ENCODE measurements around the gene NHSL1.

NHSL1 gene

DNA sequence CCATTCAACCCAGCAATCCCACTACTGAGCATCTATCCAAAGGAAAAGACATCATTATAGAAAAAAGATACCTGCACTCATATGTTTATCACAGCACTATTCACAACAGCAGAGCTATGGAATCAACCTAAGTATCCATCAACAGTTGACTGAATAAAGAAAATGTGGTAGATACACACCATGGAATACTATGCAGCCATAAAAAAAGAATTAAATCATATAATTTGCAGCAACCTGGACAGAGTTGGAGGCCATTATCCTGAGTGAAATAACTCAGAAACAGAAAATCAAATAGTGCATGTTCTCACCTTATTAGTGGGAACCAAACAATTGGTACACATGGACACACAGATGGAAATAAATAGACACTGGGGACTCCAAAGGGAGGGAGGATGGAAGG lies 23.2 kb downstream of the NHSL1 start:
- H3K4me1 Mint-ChIP-seq: no peaks in the 10 kb centered on the region
- no peak overlapping the region for H3K4me3 Mint-ChIP-seq
- H3K36me3 Mint-ChIP-seq (ENCODE audit: low read depth): peaks cover 10% of the 10 kb centered on the region
- no peak overlapping the region for H3K27ac Mint-ChIP-seq
- no peaks in the 10 kb centered on the region for H3K27me3 Mint-ChIP-seq (ENCODE audit: low read depth, poor library complexity)
- TF ChIP-seq, protein P1, sequence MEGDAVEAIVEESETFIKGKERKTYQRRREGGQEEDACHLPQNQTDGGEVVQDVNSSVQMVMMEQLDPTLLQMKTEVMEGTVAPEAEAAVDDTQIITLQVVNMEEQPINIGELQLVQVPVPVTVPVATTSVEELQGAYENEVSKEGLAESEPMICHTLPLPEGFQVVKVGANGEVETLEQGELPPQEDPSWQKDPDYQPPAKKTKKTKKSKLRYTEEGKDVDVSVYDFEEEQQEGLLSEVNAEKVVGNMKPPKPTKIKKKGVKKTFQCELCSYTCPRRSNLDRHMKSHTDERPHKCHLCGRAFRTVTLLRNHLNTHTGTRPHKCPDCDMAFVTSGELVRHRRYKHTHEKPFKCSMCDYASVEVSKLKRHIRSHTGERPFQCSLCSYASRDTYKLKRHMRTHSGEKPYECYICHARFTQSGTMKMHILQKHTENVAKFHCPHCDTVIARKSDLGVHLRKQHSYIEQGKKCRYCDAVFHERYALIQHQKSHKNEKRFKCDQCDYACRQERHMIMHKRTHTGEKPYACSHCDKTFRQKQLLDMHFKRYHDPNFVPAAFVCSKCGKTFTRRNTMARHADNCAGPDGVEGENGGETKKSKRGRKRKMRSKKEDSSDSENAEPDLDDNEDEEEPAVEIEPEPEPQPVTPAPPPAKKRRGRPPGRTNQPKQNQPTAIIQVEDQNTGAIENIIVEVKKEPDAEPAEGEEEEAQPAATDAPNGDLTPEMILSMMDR (IDR thresholded peaks at IDR 0.05): no peak
- H3K9me3 Mint-ChIP-seq: no peaks in the 10 kb centered on the region
- no peak for DNase-seq

DNA sequence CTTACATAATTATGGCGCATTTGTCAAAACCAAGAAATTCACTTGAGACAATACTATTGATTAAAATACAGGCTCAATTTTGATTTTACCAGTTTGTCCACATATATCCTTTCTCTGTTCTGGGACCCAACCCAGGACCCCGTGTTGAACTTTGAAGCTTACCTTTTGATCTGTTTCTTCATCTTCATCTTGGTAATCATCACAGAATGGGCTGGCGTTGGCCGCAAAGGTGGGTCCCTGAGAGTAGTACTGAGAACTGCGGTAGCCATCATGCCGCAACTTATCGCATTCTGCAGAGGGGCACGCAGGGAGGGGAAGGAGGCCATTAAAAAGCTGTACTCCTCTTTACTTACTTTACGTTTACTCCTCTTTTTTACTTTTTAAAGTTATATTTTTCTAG lies 26.1 kb downstream of the NHSL1 start:
- H3K27ac Mint-ChIP-seq: no peak overlapping the region
- no peaks in the 10 kb centered on the region for H3K4me1 Mint-ChIP-seq
- H3K36me3 Mint-ChIP-seq (ENCODE audit: low read depth): peaks cover 23% of the 10 kb centered on the region
- no peak for DNase-seq
- H3K9me3 Mint-ChIP-seq: no peaks in the 10 kb centered on the region
- no peak overlapping the region for H3K4me3 Mint-ChIP-seq
- H3K27me3 Mint-ChIP-seq (ENCODE audit: low read depth, poor library complexity): peaks cover 4% of the 10 kb centered on the region
- TF ChIP-seq, protein P1 (IDR thresholded peaks at IDR 0.05): no peak

DNA sequence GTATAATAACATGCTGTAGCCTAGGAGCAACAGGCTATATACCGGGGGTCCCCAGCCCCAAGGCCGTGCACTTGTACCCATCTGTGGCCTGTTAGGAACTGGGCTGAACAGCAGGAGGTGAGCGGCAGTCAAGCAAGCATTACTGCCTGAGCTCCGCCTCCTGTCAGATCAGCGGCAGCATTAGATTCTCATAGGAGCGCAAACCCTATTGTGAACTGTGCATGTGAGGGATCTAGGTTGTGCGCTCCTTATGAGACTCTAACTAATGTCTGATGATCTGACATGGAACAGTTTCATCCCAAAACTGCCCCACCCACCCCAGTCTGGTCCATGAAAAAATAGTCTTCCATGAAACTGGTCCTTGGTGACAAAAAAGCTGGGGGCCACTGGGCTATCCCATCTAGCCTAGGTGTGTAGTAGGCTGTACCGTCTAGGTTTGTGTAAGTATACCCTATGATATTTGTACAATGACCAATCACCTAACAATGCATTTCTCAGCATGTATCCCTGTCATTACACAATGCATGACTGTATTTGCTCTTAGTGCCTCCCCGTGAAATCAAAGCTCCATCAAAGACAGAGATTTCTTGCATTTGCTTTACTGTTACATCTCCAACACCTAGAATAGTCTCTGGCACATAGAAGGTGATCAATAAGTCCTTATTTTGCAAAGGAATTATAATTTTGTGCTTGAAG lies 30.8 kb downstream of the NHSL1 start:
- Mint-ChIP-seq H3K4me1 (no peaks in the 10 kb centered on the region), H3K36me3 (ENCODE audit: low read depth) (peaks cover 46% of the 10 kb centered on the region), H3K9me3 (no peaks in the 10 kb centered on the region), H3K27me3 (ENCODE audit: low read depth, poor library complexity) (peaks cover 4% of the 10 kb centered on the region), H3K4me3 (no peak overlapping the region), H3K27ac (no peak overlapping the region)
- no peak for DNase-seq
- TF ChIP-seq, protein P1 (IDR thresholded peaks at IDR 0.05): no peak

DNA sequence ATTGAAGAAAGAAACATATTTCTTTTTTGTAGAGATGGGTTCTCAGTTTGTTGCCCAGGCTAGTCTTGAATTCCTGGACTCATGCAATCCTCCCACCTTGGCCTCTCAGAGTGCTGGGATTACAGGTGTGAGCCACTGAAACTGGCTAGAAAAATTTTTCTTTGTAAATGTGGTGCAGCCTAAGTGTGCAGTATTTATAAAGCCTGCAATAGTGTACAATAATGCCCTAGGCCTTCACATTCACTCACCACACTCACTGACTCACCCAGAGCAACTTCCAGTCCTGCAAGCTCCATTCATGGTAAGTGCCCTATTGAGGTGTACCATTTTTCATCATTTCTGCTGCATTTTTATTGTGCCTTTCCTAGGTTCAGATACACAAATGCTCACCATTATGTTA lies 31.4 kb downstream of the NHSL1 start:
- H3K27ac Mint-ChIP-seq: no peak overlapping the region
- H3K36me3 Mint-ChIP-seq (ENCODE audit: low read depth): peaks cover 52% of the 10 kb centered on the region
- TF ChIP-seq, protein P1 (IDR thresholded peaks at IDR 0.05): no peak

DNA sequence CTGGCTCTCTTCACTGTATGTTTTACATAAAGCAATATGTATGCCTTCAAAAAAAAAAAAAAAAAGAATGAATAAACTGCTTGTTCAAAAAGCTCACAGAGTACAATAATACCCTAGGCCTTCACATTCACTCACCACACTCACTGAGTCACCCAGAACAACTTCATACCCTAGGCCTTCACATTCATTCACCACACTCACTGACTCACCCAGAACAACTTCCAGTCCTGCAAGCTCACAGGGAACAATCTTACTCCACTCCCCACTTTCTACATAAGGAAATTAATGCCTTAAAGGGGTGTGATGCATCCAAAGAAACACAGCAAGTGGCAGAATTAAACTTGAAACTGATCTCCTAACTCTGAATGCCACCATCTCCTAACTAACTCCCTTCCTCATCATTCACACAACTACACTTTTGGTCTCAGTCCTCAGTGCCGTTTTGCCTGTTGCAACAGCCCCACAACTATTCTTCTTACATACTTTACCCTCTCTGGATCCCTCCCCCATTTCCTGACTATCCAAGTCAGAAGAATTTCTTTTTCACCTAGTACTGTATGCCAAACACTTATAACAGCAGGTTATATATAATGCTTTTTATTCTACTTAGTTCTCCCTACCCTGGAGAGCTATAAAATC lies 34.2 kb downstream of the NHSL1 start:
- peak overlapping the region; percentile 44 for H3K27ac Mint-ChIP-seq
- no peaks in the 10 kb centered on the region for H3K4me1 Mint-ChIP-seq
- TF ChIP-seq, protein P1 (IDR thresholded peaks at IDR 0.05): no peak
- H3K27me3 Mint-ChIP-seq (ENCODE audit: low read depth, poor library complexity): no peaks in the 10 kb centered on the region
- peaks cover 64% of the 10 kb centered on the region for H3K36me3 Mint-ChIP-seq (ENCODE audit: low read depth)
- no peak for DNase-seq
- no peak overlapping the region for H3K4me3 Mint-ChIP-seq
- no peaks in the 10 kb centered on the region for H3K9me3 Mint-ChIP-seq

More for the DNA sequence above, 31.4 kb downstream of the NHSL1 start:
- no peak overlapping the region for H3K4me3 Mint-ChIP-seq
- no peak for DNase-seq
- peaks cover 4% of the 10 kb centered on the region for H3K27me3 Mint-ChIP-seq (ENCODE audit: low read depth, poor library complexity)
- no peaks in the 10 kb centered on the region for H3K9me3 Mint-ChIP-seq
- H3K4me1 Mint-ChIP-seq: no peaks in the 10 kb centered on the region

DNA sequence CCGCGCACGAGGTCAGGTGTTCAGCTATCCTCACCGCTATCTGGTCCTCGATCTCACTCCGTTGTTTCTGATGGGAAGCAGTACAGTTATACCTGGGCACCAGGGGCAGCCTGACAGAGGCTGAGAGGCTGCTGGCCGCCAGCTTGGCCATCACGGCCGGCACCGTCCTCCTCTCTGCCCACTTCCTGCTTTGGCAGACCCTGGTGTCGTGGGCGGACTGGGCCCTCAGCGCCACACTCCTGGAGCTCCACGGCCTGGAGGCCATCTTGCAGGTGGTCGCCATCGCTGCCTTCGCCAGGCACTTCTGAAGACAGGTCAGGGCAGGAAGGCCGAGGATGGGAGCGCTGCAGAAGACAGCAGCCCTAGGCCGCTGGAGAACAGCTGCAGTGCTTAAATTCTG lies 35.2 kb downstream of the NHSL1 start:
- H3K4me3 Mint-ChIP-seq: no peak overlapping the region
- TF ChIP-seq, protein P1 (IDR thresholded peaks at IDR 0.05): no peak
- H3K27ac Mint-ChIP-seq: no peak overlapping the region
- H3K27me3 Mint-ChIP-seq (ENCODE audit: low read depth, poor library complexity): no peaks in the 10 kb centered on the region
- no peaks in the 10 kb centered on the region for H3K4me1 Mint-ChIP-seq
- peaks cover 61% of the 10 kb centered on the region for H3K36me3 Mint-ChIP-seq (ENCODE audit: low read depth)
- no peaks in the 10 kb centered on the region for H3K9me3 Mint-ChIP-seq
- DNase-seq: no peak

Measured in nephron progenitor cell (in vitro differentiated cells).